Vagina (tissue), 2 donors: ENCODE data around the gene OPRL1. TPM values are rescaled to one million over a fixed set of nuclear protein-coding genes. Genes with fewer than 3 reads are reported as not detected.

Experiments
- DNase-seq, 2 donors: peaks; one replicate each; pipeline ENCODE4 v3.0.0-alpha.2; 2017; ENCODE audit errors: extremely low spot score in 2 of 2
- H3K27ac ChIP-seq: fragments of 200-600 bp; sonication (generic); one replicate; pipeline ENCODE4 v1.5.1; 2019
- H3K27me3 ChIP-seq: fragments of 200-600 bp; sonication (generic); one replicate; pipeline ENCODE4 v1.5.1; 2019
- H3K36me3 ChIP-seq, 2 donors: fragments of 200-600 bp; sonication (generic); one replicate each; pipeline ENCODE4 v1.5.1; 2017 to 2019
- H3K4me1 ChIP-seq: fragments of 200-600 bp; sonication (generic); one replicate; pipeline ENCODE4 v1.5.1; 2019
- H3K4me3 ChIP-seq, 2 donors: fragments of 200-600 bp; sonication (generic); 1 replicate in 1 of 2; 2 replicates in 1 of 2; pipeline ENCODE4 v1.5.1; 2016 to 2019
- H3K9me3 ChIP-seq: fragments of 200-600 bp; sonication (generic); one replicate; pipeline ENCODE4 v1.5.1; 2019
- POLR2A ChIP-seq, 2 donors: fragments of 450-650 bp; IDR thresholded peaks; one replicate each; pipeline ENCODE4 v1.6.1; 2017; ENCODE audit warnings: antibody characterized with exemption in 2 of 2, mild to moderate bottlenecking in 2 of 2, moderate library complexity in 2 of 2
- POLR2AphosphoS5 ChIP-seq, 2 donors: sonication (generic); formaldehyde crosslinking; IDR thresholded peaks; one replicate each; pipeline ENCODE4 v1.9.0; 2017; ENCODE audit warnings: antibody characterized with exemption in 2 of 2, mild to moderate bottlenecking in 2 of 2, low read depth in 1 of 2; ENCODE audit not compliant: insufficient read depth in 1 of 2
- intact Hi-C: fragments of 100-400 bp; cut with DNase I; formaldehyde crosslinking; loops from one replicate; pipeline ENCODE4 v1.15.1; 2023
- total RNA-seq: library from RNA; depleted of rRNA; stranded (reverse); fragments of >200 nt; gene quantifications from one replicate; pipeline ENCODE4 v1.2.3, GENCODE V29; 2016
- TF ChIP-seq, protein P1 (sequence below), 3 experiments: fragments of 450-650 bp in 2 of 3; fragments of 200-600 bp in 1 of 3; sonication (generic) in 1 of 3; IDR thresholded peaks; one replicate each; pipeline ENCODE4 v1.5.1; 2017 to 2019; ENCODE audit warnings: antibody characterized with exemption in 3 of 3, mild to moderate bottlenecking in 2 of 3, moderate library complexity in 2 of 3

Gene OPRL1
- total RNA-seq, 1 donor from 2014 or later = 1.5 TPM

DNA sequence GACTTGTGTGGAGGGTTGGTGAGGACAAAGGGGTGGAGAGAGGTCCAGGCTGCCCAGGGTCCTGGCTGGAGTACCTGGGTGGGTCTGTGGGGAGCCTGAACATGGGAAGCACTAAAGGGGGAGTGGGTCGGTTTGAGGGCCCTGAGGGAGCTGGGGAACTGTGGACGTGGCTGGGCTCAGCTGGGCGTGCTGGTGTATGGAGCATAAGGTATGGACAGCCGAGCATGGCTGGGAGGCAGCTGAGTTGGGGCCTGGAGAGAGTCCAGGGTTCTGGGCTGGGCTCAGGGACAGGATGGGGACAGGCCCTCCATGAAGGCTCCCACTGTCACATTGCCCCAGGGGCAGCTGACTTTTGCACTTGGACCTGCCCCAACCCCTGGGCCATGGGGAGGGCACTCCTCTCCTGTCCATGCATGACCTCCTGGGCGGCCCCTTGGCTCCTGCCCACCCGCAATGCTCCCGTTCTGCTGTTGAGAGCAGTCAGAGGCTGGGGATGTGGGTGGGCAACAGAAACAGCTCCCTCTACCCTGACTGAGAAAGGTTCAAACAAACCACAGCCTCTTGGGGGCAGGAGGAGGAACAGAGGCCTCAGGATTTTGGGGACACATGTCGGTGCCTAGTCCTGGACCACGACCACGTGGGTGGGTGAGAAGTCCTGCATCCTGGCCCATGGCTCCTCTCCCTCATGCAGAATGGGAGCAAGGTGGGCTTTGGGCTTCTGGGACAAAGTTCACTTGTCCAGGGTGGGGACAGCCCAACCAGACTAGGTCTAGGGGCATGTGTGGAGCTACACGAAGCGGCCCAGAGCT, 39.4 kb upstream of the OPRL1 start:
- Histone ChIP-seq H3K9me3 (no peaks in the 10 kb centered on the region), H3K36me3 (no peaks in the 10 kb centered on the region), H3K27me3 (peaks cover 7% of the 10 kb centered on the region), H3K27ac (no peak overlapping the region), H3K4me1 (peaks cover 46% of the 10 kb centered on the region), H3K4me3 (no peak overlapping the region)
- intact Hi-C loops = no loop called here
- no peak for DNase-seq
- TF ChIP-seq, protein P1, sequence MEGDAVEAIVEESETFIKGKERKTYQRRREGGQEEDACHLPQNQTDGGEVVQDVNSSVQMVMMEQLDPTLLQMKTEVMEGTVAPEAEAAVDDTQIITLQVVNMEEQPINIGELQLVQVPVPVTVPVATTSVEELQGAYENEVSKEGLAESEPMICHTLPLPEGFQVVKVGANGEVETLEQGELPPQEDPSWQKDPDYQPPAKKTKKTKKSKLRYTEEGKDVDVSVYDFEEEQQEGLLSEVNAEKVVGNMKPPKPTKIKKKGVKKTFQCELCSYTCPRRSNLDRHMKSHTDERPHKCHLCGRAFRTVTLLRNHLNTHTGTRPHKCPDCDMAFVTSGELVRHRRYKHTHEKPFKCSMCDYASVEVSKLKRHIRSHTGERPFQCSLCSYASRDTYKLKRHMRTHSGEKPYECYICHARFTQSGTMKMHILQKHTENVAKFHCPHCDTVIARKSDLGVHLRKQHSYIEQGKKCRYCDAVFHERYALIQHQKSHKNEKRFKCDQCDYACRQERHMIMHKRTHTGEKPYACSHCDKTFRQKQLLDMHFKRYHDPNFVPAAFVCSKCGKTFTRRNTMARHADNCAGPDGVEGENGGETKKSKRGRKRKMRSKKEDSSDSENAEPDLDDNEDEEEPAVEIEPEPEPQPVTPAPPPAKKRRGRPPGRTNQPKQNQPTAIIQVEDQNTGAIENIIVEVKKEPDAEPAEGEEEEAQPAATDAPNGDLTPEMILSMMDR (IDR thresholded peaks at IDR 0.05) = no peak

DNA sequence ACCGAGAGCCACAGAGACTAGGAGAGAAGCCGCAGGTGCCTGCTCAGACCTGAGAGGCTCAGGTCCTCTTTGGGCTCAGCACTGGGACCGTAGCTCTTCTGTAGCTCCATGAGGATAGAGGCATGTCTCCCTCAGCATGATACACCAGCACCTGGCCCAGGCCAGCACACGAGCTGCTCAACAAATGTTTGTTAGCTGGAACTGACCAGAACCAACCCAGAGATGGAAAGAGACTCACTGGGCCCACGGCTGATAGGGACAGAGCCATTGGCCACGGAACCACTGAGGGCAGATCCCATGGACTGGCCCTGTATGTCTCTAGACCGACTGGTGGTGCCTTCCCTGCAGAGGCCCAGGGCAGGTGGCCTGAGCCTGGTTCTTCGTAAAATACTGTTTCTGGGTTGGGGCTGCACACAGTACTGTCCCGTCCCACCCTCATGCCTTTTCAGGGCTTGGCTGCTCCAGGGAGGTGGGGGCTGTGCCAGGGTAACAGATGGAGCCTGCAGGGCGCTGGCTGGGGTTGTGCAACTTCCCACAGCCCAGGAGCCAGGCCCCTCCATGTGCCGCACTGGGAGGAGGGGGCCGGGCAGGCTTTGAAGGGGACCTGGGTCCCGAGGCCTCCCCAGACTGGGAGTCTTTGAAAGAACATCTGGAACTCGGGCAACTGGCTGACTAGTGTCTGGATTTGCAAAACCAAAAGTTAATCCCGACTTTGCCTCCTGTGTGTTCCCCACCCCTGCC, 38.7 kb upstream of the OPRL1 start:
- peaks cover 7% of the 10 kb centered on the region for H3K27me3 ChIP-seq
- intact Hi-C loops = no loop called here
- no peaks in the 10 kb centered on the region for H3K9me3 ChIP-seq
- DNase-seq = no peak
- no peaks in the 10 kb centered on the region for H3K36me3 ChIP-seq
- peak overlapping the region in 1 of 2 donors; percentile 33 for H3K4me3 ChIP-seq
- H3K27ac ChIP-seq = no peak overlapping the region
- H3K4me1 ChIP-seq = peaks cover 46% of the 10 kb centered on the region
- TF ChIP-seq, protein P1 (IDR thresholded peaks at IDR 0.05) = no peak
- TF ChIP-seq POLR2AphosphoS5 (IDR thresholded peaks at IDR 0.05; ENCODE audit: insufficient read depth in 1 of 2, low read depth in 1 of 2) (no peak), POLR2A (IDR thresholded peaks at IDR 0.05) (no peak)

DNA sequence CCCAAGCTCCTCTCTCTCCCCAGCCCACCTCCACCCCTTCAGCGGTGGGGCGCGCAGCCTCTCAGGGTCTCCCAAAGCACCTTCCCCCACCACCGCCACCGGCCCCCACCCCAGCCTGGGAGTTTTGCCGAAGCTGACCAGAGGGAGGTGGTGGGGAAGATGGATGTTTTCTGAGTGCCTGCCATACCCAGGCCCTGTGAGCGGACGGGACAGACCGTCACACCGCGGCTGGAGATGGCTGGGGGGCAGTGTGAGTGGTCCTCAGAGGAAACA, 38.2 kb upstream of the OPRL1 start:
- no peak overlapping the region for H3K27ac ChIP-seq
- intact Hi-C loops = no loop called here
- no peaks in the 10 kb centered on the region for H3K36me3 ChIP-seq
- H3K27me3 ChIP-seq = peaks cover 7% of the 10 kb centered on the region
- peaks cover 46% of the 10 kb centered on the region for H3K4me1 ChIP-seq
- H3K9me3 ChIP-seq = no peaks in the 10 kb centered on the region
- peak overlapping the region; percentile 33 to 37 for H3K4me3 ChIP-seq
- DNase-seq = no peak
- TF ChIP-seq POLR2A (IDR thresholded peaks at IDR 0.05) (no peak), POLR2AphosphoS5 (IDR thresholded peaks at IDR 0.05; ENCODE audit: insufficient read depth in 1 of 2, low read depth in 1 of 2) (no peak)
- TF ChIP-seq, protein P1 (IDR thresholded peaks at IDR 0.05) = no peak

DNA sequence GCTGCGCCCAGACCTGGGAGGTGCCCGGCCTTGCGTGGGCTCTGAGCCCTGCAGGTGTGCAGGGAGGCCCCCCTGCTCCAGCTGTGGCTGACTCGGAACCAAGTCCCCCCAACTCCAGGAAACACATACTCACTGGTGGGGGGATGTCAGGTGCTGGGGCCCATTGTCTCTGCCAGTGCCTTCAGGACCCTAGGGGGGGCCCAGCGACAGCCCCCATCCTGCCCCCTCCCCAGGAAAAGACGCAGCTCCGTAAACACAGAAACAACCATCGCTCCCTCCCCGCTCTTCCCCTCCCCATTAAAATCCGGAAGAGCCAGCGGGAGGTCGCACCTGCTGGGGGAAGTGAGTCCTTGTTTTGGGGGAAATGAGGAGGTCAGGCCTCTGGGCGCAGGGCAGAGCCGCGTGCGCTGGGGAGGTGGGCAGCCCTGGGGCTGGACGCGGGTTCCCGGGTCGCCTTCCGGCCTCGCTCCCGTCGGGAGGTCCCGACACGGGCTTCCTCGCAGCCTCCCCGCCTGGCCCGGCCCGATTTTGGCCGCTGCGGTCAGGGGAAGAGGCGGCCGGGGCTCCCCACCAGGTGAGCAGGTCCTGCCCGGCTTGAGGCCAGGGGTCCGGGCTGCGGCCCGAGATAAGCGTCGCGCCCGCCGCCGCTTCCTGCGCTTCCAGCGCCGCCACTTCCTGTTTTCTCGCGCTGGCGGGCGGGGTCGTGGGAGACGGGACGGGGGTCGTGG, 37.7 kb upstream of the OPRL1 start:
- Histone ChIP-seq H3K4me1 (peaks cover 46% of the 10 kb centered on the region), H3K27ac (peak overlapping the region; percentile 39), H3K9me3 (no peaks in the 10 kb centered on the region), H3K36me3 (no peaks in the 10 kb centered on the region), H3K27me3 (peaks cover 7% of the 10 kb centered on the region), H3K4me3 (peak overlapping the region; percentile 33 to 37)
- intact Hi-C loops = no loop called here
- DNase-seq = no peak
- no peak for TF ChIP-seq POLR2A (IDR thresholded peaks at IDR 0.05)
- TF ChIP-seq, protein P1 (IDR thresholded peaks at IDR 0.05) = no peak
- TF ChIP-seq POLR2AphosphoS5 (IDR thresholded peaks at IDR 0.05; ENCODE audit: insufficient read depth in 1 of 2, low read depth in 1 of 2) = no peak
